ENCODE data around the gene HAUS7. TPM values are rescaled to one million over a fixed set of nuclear protein-coding genes. Genes with fewer than 3 reads are reported as not detected.

HAUS7 gene
- polyA plus RNA-seq, 1 donor (not counting 4 experiments of a cell fraction or from before 2014, with no cell fraction given): 13.8 TPM

GRCh38 chrX:153450949-153451277 lies 19.5 kb downstream of the HAUS7 start:
- FAIRE-seq (no peak), DNase-seq (ENCODE audit: low read depth, low spot score) (no peak)
- dilution Hi-C loops (cut with MboI; ENCODE audit: extremely low pct_ligation_motif_present, low sequenced_read_pairs): no loop called here
- H3K79me2 ChIP-seq (ENCODE audit: control insufficient read depth, insufficient read depth, low read length): no peaks in the 10 kb centered on the region
- no peaks in the 10 kb centered on the region for H3K4me1 ChIP-seq (ENCODE audit: control insufficient read depth, extremely low read depth, insufficient read depth, low read length)
- H3K4me3 ChIP-seq (ENCODE audit: control insufficient read depth in 2 of 3, extremely low read depth in 1 of 3, insufficient read depth in 2 of 3, low read depth in 1 of 3, low read length in 3 of 3): no peak overlapping the region
- no peaks in the 10 kb centered on the region for H4K20me1 ChIP-seq (ENCODE audit: control insufficient read depth, extremely low read depth, insufficient read depth, low read length)
- peaks cover 0 to 3% of the 10 kb centered on the region in 2 experiments for H3K36me3 ChIP-seq (ENCODE audit: control insufficient read depth in 2 of 2, extremely low read depth in 1 of 2, insufficient read depth in 2 of 2, low read length in 2 of 2)
- no peaks in the 10 kb centered on the region for H3K27me3 ChIP-seq (ENCODE audit: control insufficient read depth, extremely low read depth, insufficient read depth, low read length)
- no peak overlapping the region for H3K27ac ChIP-seq (ENCODE audit: control insufficient read depth, insufficient read depth, low read length)
- H2AFZ ChIP-seq (ENCODE audit: control insufficient read depth, low read length): no peak overlapping the region
- H3K9ac ChIP-seq (ENCODE audit: control insufficient read depth, extremely low read depth, insufficient read depth, low read length): no peak overlapping the region
- TF ChIP-seq EZH2 (IDR thresholded peaks at IDR 0.05; ENCODE audit: low read length): no peak
- TF ChIP-seq CTCF (optimal IDR thresholded peaks at IDR 0.05 in 1 of 3, IDR thresholded peaks at IDR 0.05 in 1 of 3, conservative IDR thresholded peaks at IDR 0.05 in 1 of 3; ENCODE audit: extremely low read depth in 1 of 3, insufficient read depth in 2 of 3, low read length in 3 of 3): no peak
- H3K9me3 ChIP-seq (ENCODE audit: control insufficient read depth, low read depth, low read length): no peaks in the 10 kb centered on the region
- no peaks in the 10 kb centered on the region for H3K9me1 ChIP-seq (ENCODE audit: control insufficient read depth, extremely low read depth, insufficient read depth, low read length)
- H3K4me2 ChIP-seq (ENCODE audit: control insufficient read depth, extremely low read depth, insufficient read depth, low read depth, low read length): no peak overlapping the region

GRCh38 chrX:153450114-153450948 lies 20.0 kb downstream of the HAUS7 start:
- H3K9ac ChIP-seq (ENCODE audit: control insufficient read depth, extremely low read depth, insufficient read depth, low read length): no peak overlapping the region
- H3K9me1 ChIP-seq (ENCODE audit: control insufficient read depth, extremely low read depth, insufficient read depth, low read length): no peaks in the 10 kb centered on the region
- no peaks in the 10 kb centered on the region for H3K9me3 ChIP-seq (ENCODE audit: control insufficient read depth, low read depth, low read length)
- no peaks in the 10 kb centered on the region for H4K20me1 ChIP-seq (ENCODE audit: control insufficient read depth, extremely low read depth, insufficient read depth, low read length)
- no peaks in the 10 kb centered on the region for H3K4me1 ChIP-seq (ENCODE audit: control insufficient read depth, extremely low read depth, insufficient read depth, low read length)
- DNase-seq (ENCODE audit: low read depth, low spot score) (no peak), FAIRE-seq (no peak)
- H3K36me3 ChIP-seq (ENCODE audit: control insufficient read depth in 2 of 2, extremely low read depth in 1 of 2, insufficient read depth in 2 of 2, low read length in 2 of 2): no peaks in the 10 kb centered on the region
- H3K27me3 ChIP-seq (ENCODE audit: control insufficient read depth, extremely low read depth, insufficient read depth, low read length): no peaks in the 10 kb centered on the region
- TF ChIP-seq EZH2 (IDR thresholded peaks at IDR 0.05; ENCODE audit: low read length) (no peak), CTCF (optimal IDR thresholded peaks at IDR 0.05 in 1 of 3, IDR thresholded peaks at IDR 0.05 in 1 of 3, conservative IDR thresholded peaks at IDR 0.05 in 1 of 3; ENCODE audit: extremely low read depth in 1 of 3, insufficient read depth in 2 of 3, low read length in 3 of 3) (no peak)
- H3K27ac ChIP-seq (ENCODE audit: control insufficient read depth, insufficient read depth, low read length): no peak overlapping the region
- H3K4me3 ChIP-seq (ENCODE audit: control insufficient read depth in 2 of 3, extremely low read depth in 1 of 3, insufficient read depth in 2 of 3, low read depth in 1 of 3, low read length in 3 of 3): no peak overlapping the region
- no peak overlapping the region for H2AFZ ChIP-seq (ENCODE audit: control insufficient read depth, low read length)
- dilution Hi-C loops (cut with MboI; ENCODE audit: extremely low pct_ligation_motif_present, low sequenced_read_pairs): no loop called here
- H3K4me2 ChIP-seq (ENCODE audit: control insufficient read depth, extremely low read depth, insufficient read depth, low read depth, low read length): no peak overlapping the region
- no peaks in the 10 kb centered on the region for H3K79me2 ChIP-seq (ENCODE audit: control insufficient read depth, insufficient read depth, low read length)

Data from keratinocyte (primary cell).